SK-N-SH (cell line): ENCODE data around the gene DCTD.
A peak's percentile ranks its signal among the peaks of the same experiment; 100 is the strongest.

Source experiments
- CTCF ChIP-seq: fragments of 200-600 bp; sonication (generic); IDR thresholded peaks from 2 replicates; pipeline ENCODE4 v1.6.1; 2017; ENCODE audit warnings: antibody characterized with exemption, mild to moderate bottlenecking, moderate library complexity
- MEF2A ChIP-seq: IDR thresholded peaks from 2 replicates; pipeline ENCODE4 v1.4.0; 2012; ENCODE audit warnings: low read depth, borderline replicate concordance

GRCh38 chr4:182917182-182918043 lies at the start of gene DCTD:
- TF ChIP-seq MEF2A = no peak
- TF ChIP-seq CTCF = peak; percentile 59
